Neural progenitor cell (in vitro differentiated cells): Measurements from ENCODE around the gene CHMP4A. TPM values are rescaled to one million over a fixed set of nuclear protein-coding genes. Genes with fewer than 3 reads are reported as not detected.

Experiments used
- DNase-seq: peaks from one replicate; pipeline ENCODE4 v3.0.0-alpha.2; 2016; ENCODE audit warnings: low spot score
- H2AFZ ChIP-seq: fragments of 200-600 bp; sonication (generic); replicated peaks from 2 replicates; pipeline ENCODE4 v1.6.1; 2016; ENCODE audit warnings: antibody characterized with exemption
- H3F3A ChIP-seq: fragments of 200-600 bp; sonication (generic); 2 replicates; pipeline ENCODE4 v1.6.1; 2016; ENCODE audit warnings: antibody characterized with exemption, low read depth
- H3K27ac ChIP-seq: fragments of 200-600 bp; sonication (generic); 2 replicates; pipeline ENCODE4 v1.5.1; 2016; ENCODE audit warnings: mild to moderate bottlenecking
- H3K27me3 ChIP-seq: fragments of 200-600 bp; sonication (generic); 2 replicates; pipeline ENCODE4 v1.6.1; 2016; ENCODE audit warnings: mild to moderate bottlenecking, moderate library complexity
- H3K36me3 ChIP-seq: fragments of 200-600 bp; sonication (generic); 2 replicates; pipeline ENCODE4 v1.5.1; 2016
- H3K4me1 ChIP-seq: fragments of 200-600 bp; sonication (generic); 2 replicates; pipeline ENCODE4 v1.6.1; 2016; ENCODE audit warnings: mixed run types
- H3K4me2 ChIP-seq: fragments of 200-600 bp; sonication (generic); 2 replicates; pipeline ENCODE4 v1.6.1; 2016
- H3K4me3 ChIP-seq: fragments of 200-600 bp; sonication (generic); 2 replicates; pipeline ENCODE4 v1.5.1; 2016
- H3K79me2 ChIP-seq: fragments of 200-600 bp; sonication (generic); 2 replicates; pipeline ENCODE4 v1.6.1; 2016; ENCODE audit warnings: low read depth
- H3K9ac ChIP-seq: fragments of 200-600 bp; sonication (generic); 2 replicates; pipeline ENCODE4 v1.6.1; 2016
- H3K9me3 ChIP-seq: fragments of 200-600 bp; sonication (generic); 2 replicates; pipeline ENCODE4 v1.5.1; 2016; ENCODE audit warnings: low read depth
- H4K20me1 ChIP-seq: fragments of 200-600 bp; sonication (generic); 2 replicates; pipeline ENCODE4 v1.6.1; 2016; ENCODE audit warnings: low read depth
- H3K27ac Mint-ChIP-seq: 3 replicates; pipeline ENCODE4 v1.8.0; 2021; ENCODE audit warnings: mixed read lengths
- H3K27me3 Mint-ChIP-seq: 2 replicates; pipeline ENCODE4 v1.8.0; 2022; ENCODE audit warnings: low read depth, mild to moderate bottlenecking, inconsistent platforms, moderate library complexity, mixed read lengths; ENCODE audit not compliant: insufficient read depth
- H3K36me3 Mint-ChIP-seq: 3 replicates; pipeline ENCODE4 v1.8.0; 2021; ENCODE audit warnings: mixed read lengths
- H3K4me1 Mint-ChIP-seq: 3 replicates; pipeline ENCODE4 v1.8.0; 2021; ENCODE audit warnings: mixed read lengths
- H3K4me3 Mint-ChIP-seq: 3 replicates; pipeline ENCODE4 v1.8.0; 2021; ENCODE audit warnings: mild to moderate bottlenecking, moderate library complexity, mixed read lengths
- H3K9me3 Mint-ChIP-seq: 3 replicates; pipeline ENCODE4 v1.8.0; 2020; ENCODE audit warnings: mixed read lengths
- CTCF ChIP-seq: fragments of 200-600 bp; sonication (generic); IDR thresholded peaks from 2 replicates; pipeline ENCODE4 v1.5.1; 2017; ENCODE audit warnings: antibody characterized with exemption, mild to moderate bottlenecking
- EZH2 ChIP-seq: fragments of 200-600 bp; sonication (generic); IDR thresholded peaks from 2 replicates; pipeline ENCODE4 v1.6.1; 2017; ENCODE audit warnings: antibody characterized with exemption, mild to moderate bottlenecking, moderate library complexity
- EZH2phosphoT487 ChIP-seq: fragments of 200-600 bp; sonication (generic); IDR thresholded peaks from 2 replicates; pipeline ENCODE4 v1.6.1; 2017; ENCODE audit warnings: antibody characterized with exemption
- total RNA-seq: library from RNA; depleted of rRNA; stranded (reverse); fragments of >200 nt; gene quantifications from 2 replicates; pipeline ENCODE4 v1.2.3, GENCODE V29; 2015; ENCODE audit warnings: low replicate concordance

CHMP4A gene
- total RNA-seq, 1 donor from 2014 or later = 35.3 TPM

- TF ChIP-seq EZH2phosphoT487 (no peak), CTCF (no peak), EZH2 (no peak)
- H3K4me3 Mint-ChIP-seq = peak within 1 kb of the TSS; percentile 100
- H3K36me3 ChIP-seq = no peaks in the 10 kb centered on the region
- no peaks in the 10 kb centered on the region for H3K27me3 Mint-ChIP-seq
- H3K79me2 ChIP-seq = peaks cover 66% of the 10 kb centered on the region
- H3K27me3 ChIP-seq = no peaks in the 10 kb centered on the region
- H3K9me3 Mint-ChIP-seq = no peaks in the 10 kb centered on the region
- peaks cover 23% of the 10 kb centered on the region for H3K4me1 Mint-ChIP-seq
- H3F3A ChIP-seq = peaks cover 18% of the 10 kb centered on the region
- H3K9ac ChIP-seq = peak within 1 kb of the TSS; percentile 88
- peak; percentile 93 for DNase-seq
- H3K27ac Mint-ChIP-seq = peak within 1 kb of the TSS; percentile 93
- H2AFZ ChIP-seq = peak within 1 kb of the TSS; percentile 100
- H3K4me2 ChIP-seq = peak within 1 kb of the TSS; percentile 93
- H3K4me1 ChIP-seq = peaks cover 15% of the 10 kb centered on the region
- H3K27ac ChIP-seq = peak within 1 kb of the TSS; percentile 82
- H4K20me1 ChIP-seq = peaks cover 11% of the 10 kb centered on the region
- peaks cover 4% of the 10 kb centered on the region for H3K36me3 Mint-ChIP-seq
- H3K9me3 ChIP-seq = no peaks in the 10 kb centered on the region
- H3K4me3 ChIP-seq = peak within 1 kb of the TSS; percentile 87
These were observed 18.9 kb upstream of the CHMP4A start, which contains the start of gene NEDD8 for GRCh38 chr14:24232121-24232644. Gene NEDD8, minus strand, starts transcription at chr14:24232367. Its CDS starts 100 bp downstream, at chr14:24232267.

GRCh38 chr14:24231263-24232120 lies 18.2 kb upstream of the CHMP4A start:
- Mint-ChIP-seq H3K4me1 (peaks cover 23% of the 10 kb centered on the region), H3K4me3 (peak overlapping the region; percentile 100), H3K27me3 (no peaks in the 10 kb centered on the region), H3K27ac (peak overlapping the region; percentile 37), H3K9me3 (no peaks in the 10 kb centered on the region), H3K36me3 (peaks cover 6% of the 10 kb centered on the region)
- H3K9me3 ChIP-seq = no peaks in the 10 kb centered on the region
- DNase-seq = no peak
- peak overlapping the region; percentile 93 for H3K4me2 ChIP-seq
- no peak overlapping the region for H3K27ac ChIP-seq
- no peaks in the 10 kb centered on the region for H3K27me3 ChIP-seq
- H3K9ac ChIP-seq = peak overlapping the region; percentile 88
- H3K4me1 ChIP-seq = peaks cover 15% of the 10 kb centered on the region
- TF ChIP-seq EZH2phosphoT487 = no peak
- TF ChIP-seq EZH2 = no peak
- TF ChIP-seq CTCF = no peak
- peak overlapping the region; percentile 87 for H3K4me3 ChIP-seq
- peaks cover 18% of the 10 kb centered on the region for H3F3A ChIP-seq
- H4K20me1 ChIP-seq = peaks cover 18% of the 10 kb centered on the region
- peaks cover 73% of the 10 kb centered on the region for H3K79me2 ChIP-seq
- peak overlapping the region; percentile 100 for H2AFZ ChIP-seq
- no peaks in the 10 kb centered on the region for H3K36me3 ChIP-seq

GRCh38 chr14:24228902-24229301 lies 15.6 kb upstream of the CHMP4A start:
- Mint-ChIP-seq H3K9me3 (no peaks in the 10 kb centered on the region), H3K4me3 (no peak overlapping the region), H3K27me3 (no peaks in the 10 kb centered on the region), H3K36me3 (peaks cover 6% of the 10 kb centered on the region), H3K27ac (no peak overlapping the region), H3K4me1 (peaks cover 17% of the 10 kb centered on the region)
- Histone ChIP-seq H3K27ac (no peak overlapping the region), H3K4me1 (peaks cover 15% of the 10 kb centered on the region), H2AFZ (no peak overlapping the region), H3K4me2 (no peak overlapping the region), H3F3A (peaks cover 18% of the 10 kb centered on the region), H3K27me3 (no peaks in the 10 kb centered on the region), H3K79me2 (peaks cover 90% of the 10 kb centered on the region), H3K36me3 (no peaks in the 10 kb centered on the region), H3K9me3 (no peaks in the 10 kb centered on the region), H3K9ac (no peak overlapping the region), H4K20me1 (peaks cover 26% of the 10 kb centered on the region), H3K4me3 (no peak overlapping the region)
- no peak for DNase-seq
- TF ChIP-seq EZH2 = no peak
- TF ChIP-seq EZH2phosphoT487 = no peak
